ENCODE data around the gene SMYD3.

The SMYD3 gene

DNA sequence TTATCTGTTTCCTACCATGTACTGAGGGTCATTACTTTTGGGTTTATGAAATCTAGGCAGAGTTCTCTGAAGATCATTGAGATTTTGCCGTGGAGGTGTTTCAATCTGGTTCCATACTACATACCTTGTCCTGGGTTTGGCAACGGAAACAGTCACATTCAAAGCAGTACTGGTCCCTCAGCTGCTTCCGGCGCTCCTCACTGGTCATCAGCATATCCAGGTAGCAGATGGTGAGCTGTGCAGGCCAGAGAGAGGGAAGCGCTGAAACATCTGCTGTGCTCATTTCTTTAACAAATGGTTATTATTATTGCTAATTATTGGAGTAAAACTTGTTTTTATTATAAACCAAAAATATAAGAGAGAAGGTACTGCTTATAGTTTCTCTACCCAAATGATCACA lies 591.7 kb downstream of the SMYD3 start:
- no peak overlapping the region for H2AFZ ChIP-seq (ENCODE audit: low read depth)
- no peaks in the 10 kb centered on the region for H3K27me3 ChIP-seq (ENCODE audit: insufficient read depth, low read depth)
- no peak overlapping the region for H3K27ac ChIP-seq
- H3K4me3 ChIP-seq (IDR thresholded peaks at IDR 0.05; ENCODE audit: insufficient read depth, low read depth, low read length): no peak overlapping the region
- no peak overlapping the region for H3K4me2 ChIP-seq
- no peaks in the 10 kb centered on the region for H3K36me3 ChIP-seq (ENCODE audit: insufficient read depth)
- TF ChIP-seq, protein P1, sequence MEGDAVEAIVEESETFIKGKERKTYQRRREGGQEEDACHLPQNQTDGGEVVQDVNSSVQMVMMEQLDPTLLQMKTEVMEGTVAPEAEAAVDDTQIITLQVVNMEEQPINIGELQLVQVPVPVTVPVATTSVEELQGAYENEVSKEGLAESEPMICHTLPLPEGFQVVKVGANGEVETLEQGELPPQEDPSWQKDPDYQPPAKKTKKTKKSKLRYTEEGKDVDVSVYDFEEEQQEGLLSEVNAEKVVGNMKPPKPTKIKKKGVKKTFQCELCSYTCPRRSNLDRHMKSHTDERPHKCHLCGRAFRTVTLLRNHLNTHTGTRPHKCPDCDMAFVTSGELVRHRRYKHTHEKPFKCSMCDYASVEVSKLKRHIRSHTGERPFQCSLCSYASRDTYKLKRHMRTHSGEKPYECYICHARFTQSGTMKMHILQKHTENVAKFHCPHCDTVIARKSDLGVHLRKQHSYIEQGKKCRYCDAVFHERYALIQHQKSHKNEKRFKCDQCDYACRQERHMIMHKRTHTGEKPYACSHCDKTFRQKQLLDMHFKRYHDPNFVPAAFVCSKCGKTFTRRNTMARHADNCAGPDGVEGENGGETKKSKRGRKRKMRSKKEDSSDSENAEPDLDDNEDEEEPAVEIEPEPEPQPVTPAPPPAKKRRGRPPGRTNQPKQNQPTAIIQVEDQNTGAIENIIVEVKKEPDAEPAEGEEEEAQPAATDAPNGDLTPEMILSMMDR (conservative IDR thresholded peaks at IDR 0.05; ENCODE audit: low read depth, low read length): no peak
- H3K79me2 ChIP-seq (ENCODE audit: insufficient read depth, low read depth): no peaks in the 10 kb centered on the region
- H3K4me1 ChIP-seq (ENCODE audit: low read depth, poor library complexity, severe bottlenecking): no peaks in the 10 kb centered on the region
- no peaks in the 10 kb centered on the region for H4K20me1 ChIP-seq (ENCODE audit: insufficient read depth)
- H3K9ac ChIP-seq: no peak overlapping the region

DNA sequence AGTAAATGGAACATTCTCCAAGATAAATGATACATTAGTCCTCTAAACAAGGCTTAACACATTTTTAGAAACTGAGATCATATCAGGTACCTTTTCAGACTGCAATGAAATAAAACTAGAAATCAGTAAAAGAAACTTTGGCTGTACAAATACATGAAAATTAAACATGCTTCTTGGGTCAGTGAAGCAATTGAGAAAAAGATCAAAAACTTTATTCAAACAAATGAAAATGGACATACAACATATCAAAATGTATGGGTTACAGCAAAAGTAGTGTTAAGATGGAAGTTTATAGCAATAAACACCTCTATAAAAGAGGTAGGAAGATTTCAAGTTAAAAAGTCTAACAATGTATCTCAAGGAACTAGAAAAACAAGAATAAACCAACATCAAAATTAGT lies 598.5 kb downstream of the SMYD3 start:
- H3K4me2 ChIP-seq: no peak overlapping the region
- no peak overlapping the region for H3K27ac ChIP-seq
- no peak overlapping the region for H2AFZ ChIP-seq (ENCODE audit: low read depth)
- no peaks in the 10 kb centered on the region for H3K27me3 ChIP-seq (ENCODE audit: insufficient read depth, low read depth)
- no peaks in the 10 kb centered on the region for H4K20me1 ChIP-seq (ENCODE audit: insufficient read depth)
- no peaks in the 10 kb centered on the region for H3K79me2 ChIP-seq (ENCODE audit: insufficient read depth, low read depth)
- H3K4me1 ChIP-seq (ENCODE audit: low read depth, poor library complexity, severe bottlenecking): no peaks in the 10 kb centered on the region
- no peak overlapping the region for H3K4me3 ChIP-seq (IDR thresholded peaks at IDR 0.05; ENCODE audit: insufficient read depth, low read depth, low read length)
- TF ChIP-seq, protein P1 (conservative IDR thresholded peaks at IDR 0.05; ENCODE audit: low read depth, low read length): no peak
- H3K9ac ChIP-seq: no peak overlapping the region
- H3K36me3 ChIP-seq (ENCODE audit: insufficient read depth): no peaks in the 10 kb centered on the region

DNA sequence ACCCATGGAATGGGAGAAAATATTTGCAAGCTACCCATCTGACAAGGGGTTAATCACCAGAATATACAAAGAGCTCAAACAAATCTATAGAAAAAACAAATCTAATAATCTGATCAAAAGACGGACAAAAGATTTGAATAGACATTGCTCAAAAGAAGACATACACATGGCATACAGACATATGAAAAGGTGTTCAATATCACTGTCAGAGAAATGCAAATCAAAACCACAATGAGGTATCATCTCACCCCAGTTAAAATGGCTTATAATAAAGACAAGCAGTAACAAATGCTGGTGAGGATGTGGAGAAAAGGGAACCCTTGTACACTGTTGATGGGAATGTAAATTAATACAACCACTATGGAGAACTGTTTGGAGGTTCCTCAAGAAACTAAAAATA lies 600.9 kb downstream of the SMYD3 start:
- Histone ChIP-seq H4K20me1 (ENCODE audit: insufficient read depth) (no peaks in the 10 kb centered on the region), H3K4me3 (IDR thresholded peaks at IDR 0.05; ENCODE audit: insufficient read depth, low read depth, low read length) (no peak overlapping the region), H3K27ac (no peak overlapping the region), H2AFZ (ENCODE audit: low read depth) (no peak overlapping the region), H3K36me3 (ENCODE audit: insufficient read depth) (no peaks in the 10 kb centered on the region), H3K4me1 (ENCODE audit: low read depth, poor library complexity, severe bottlenecking) (no peaks in the 10 kb centered on the region), H3K79me2 (ENCODE audit: insufficient read depth, low read depth) (no peaks in the 10 kb centered on the region), H3K4me2 (no peak overlapping the region), H3K9ac (no peak overlapping the region), H3K27me3 (ENCODE audit: insufficient read depth, low read depth) (no peaks in the 10 kb centered on the region)
- TF ChIP-seq, protein P1 (conservative IDR thresholded peaks at IDR 0.05; ENCODE audit: low read depth, low read length): no peak

DNA sequence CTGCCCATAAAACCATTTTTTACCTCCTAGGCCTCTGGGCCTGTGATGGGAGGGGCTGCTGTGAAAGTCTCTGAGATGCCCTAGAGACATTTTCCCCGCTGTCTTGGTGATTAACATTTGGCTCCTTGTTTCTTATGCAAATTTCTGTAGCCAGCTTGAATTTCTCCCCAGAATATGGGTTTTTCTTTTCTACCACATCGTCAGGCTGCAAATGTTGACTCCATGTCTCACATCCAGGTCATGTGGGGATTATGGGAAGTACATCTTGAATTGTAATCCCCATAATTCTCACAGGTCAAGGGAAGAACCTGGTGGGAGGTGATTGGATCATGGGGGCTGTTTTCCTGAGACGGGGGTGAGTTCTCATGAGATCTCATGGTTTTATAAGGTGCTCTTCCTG lies 603.2 kb downstream of the SMYD3 start:
- H3K27me3 ChIP-seq (ENCODE audit: insufficient read depth, low read depth): no peaks in the 10 kb centered on the region
- no peak overlapping the region for H3K4me2 ChIP-seq
- no peak overlapping the region for H3K27ac ChIP-seq
- no peak overlapping the region for H3K9ac ChIP-seq
- no peaks in the 10 kb centered on the region for H3K79me2 ChIP-seq (ENCODE audit: insufficient read depth, low read depth)
- no peaks in the 10 kb centered on the region for H3K36me3 ChIP-seq (ENCODE audit: insufficient read depth)
- TF ChIP-seq, protein P1 (conservative IDR thresholded peaks at IDR 0.05; ENCODE audit: low read depth, low read length): no peak
- H4K20me1 ChIP-seq (ENCODE audit: insufficient read depth): no peaks in the 10 kb centered on the region
- no peak overlapping the region for H3K4me3 ChIP-seq (IDR thresholded peaks at IDR 0.05; ENCODE audit: insufficient read depth, low read depth, low read length)
- no peak overlapping the region for H2AFZ ChIP-seq (ENCODE audit: low read depth)
- no peaks in the 10 kb centered on the region for H3K4me1 ChIP-seq (ENCODE audit: low read depth, poor library complexity, severe bottlenecking)

DNA sequence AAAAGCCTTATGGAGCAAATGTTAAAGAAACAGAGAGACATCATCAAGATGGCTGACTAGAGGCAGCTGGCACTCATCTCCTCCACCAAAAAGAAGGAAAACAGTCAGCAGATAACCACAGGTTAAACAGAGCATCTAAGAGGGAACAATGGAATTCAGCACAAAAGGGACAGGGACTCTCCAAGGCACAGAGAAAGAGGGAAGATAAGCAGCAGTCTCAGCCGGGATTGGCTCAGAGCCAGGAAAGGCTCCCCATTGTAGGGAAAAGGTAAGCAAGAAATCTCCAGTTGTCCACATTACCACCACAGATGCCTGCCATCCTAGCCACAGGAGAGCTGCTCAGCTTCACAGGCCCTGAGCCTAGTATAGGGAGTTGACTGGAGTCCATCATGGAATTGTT lies 605.5 kb downstream of the SMYD3 start:
- Histone ChIP-seq H4K20me1 (ENCODE audit: insufficient read depth) (no peaks in the 10 kb centered on the region), H3K4me3 (IDR thresholded peaks at IDR 0.05; ENCODE audit: insufficient read depth, low read depth, low read length) (no peak overlapping the region), H3K4me1 (ENCODE audit: low read depth, poor library complexity, severe bottlenecking) (no peaks in the 10 kb centered on the region), H3K36me3 (ENCODE audit: insufficient read depth) (no peaks in the 10 kb centered on the region), H3K4me2 (no peak overlapping the region), H3K27ac (no peak overlapping the region), H3K79me2 (ENCODE audit: insufficient read depth, low read depth) (no peaks in the 10 kb centered on the region), H3K27me3 (ENCODE audit: insufficient read depth, low read depth) (no peaks in the 10 kb centered on the region), H3K9ac (no peak overlapping the region), H2AFZ (ENCODE audit: low read depth) (no peak overlapping the region)
- TF ChIP-seq, protein P1 (conservative IDR thresholded peaks at IDR 0.05; ENCODE audit: low read depth, low read length): no peak
